Activated CD8-positive, alpha-beta memory T cell treated with anti-CD3 and anti-CD28 coated beads, Interleukin-2, amount 50 U/mL, for 24 hours (primary cell): ENCODE data around the gene ZNF615.
"Not testable (repeated sequence)": the region's sequence is repeated elsewhere in the genome, so short reads cannot be mapped to it uniquely, and the experiment has no call there.

Experiments
- DNase-seq: peaks from one replicate; pipeline ENCODE4 v3.0.0-alpha.2; 2020; ENCODE audit errors: extremely low read depth

Gene ZNF615

GRCh38 chr19:51980116-51980736 is 27.8 kb downstream of the ZNF615 start:
- no peak for DNase-seq

GRCh38 chr19:51978882-51979281 is 29.1 kb downstream of the ZNF615 start:
- DNase-seq, result no peak

- no peak for DNase-seq
Measured at GRCh38 chr19:51977346-51977745, 30.7 kb downstream of the ZNF615 start.

GRCh38 chr19:51976852-51977251 is 31.2 kb downstream of the ZNF615 start:
- no peak for DNase-seq

- not testable (repeated sequence) for DNase-seq
Measured at GRCh38 chr19:51975787-51976186, 32.2 kb downstream of the ZNF615 start.

GRCh38 chr19:51971624-51972023 is 36.4 kb downstream of the ZNF615 start:
- DNase-seq, result no peak

GRCh38 chr19:51970718-51971117 is 37.3 kb downstream of the ZNF615 start:
- no peak for DNase-seq

GRCh38 chr19:51965583-51965982 is 42.4 kb downstream of the ZNF615 start:
- no peak for DNase-seq

- DNase-seq, result not testable (repeated sequence)
Measured at GRCh38 chr19:51960621-51961233, 47.3 kb downstream of the ZNF615 start.

GRCh38 chr19:51959791-51960190 is 48.2 kb downstream of the ZNF615 start:
- DNase-seq, result no peak

- not testable (repeated sequence) for DNase-seq
Measured at GRCh38 chr19:51957846-51958245, 50.2 kb downstream of the ZNF615 start.

- no peak for DNase-seq
Measured at GRCh38 chr19:51948975-51949374, 59.0 kb downstream of the ZNF615 start.

- no peak for DNase-seq
Measured at GRCh38 chr19:51946602-51947001, 61.4 kb downstream of the ZNF615 start.

- no peak for DNase-seq
Measured at GRCh38 chr19:51944798-51945552, 63.0 kb downstream of the ZNF615 start.
